M059J (cell line): ENCODE measurements around the gene ZMYND8. TPM values are rescaled to one million over a fixed set of nuclear protein-coding genes. Genes with fewer than 3 reads are reported as not detected.
"Not testable (repeated sequence)": the region's sequence is repeated elsewhere in the genome, so short reads cannot be mapped to it uniquely, and the experiment has no call there.

Experiments
- DNase-seq: peaks from one replicate; pipeline ENCODE4 v3.0.0-alpha.2; 2012; ENCODE audit warnings: low read depth
- total RNA-seq: library from RNA; depleted of rRNA; stranded (reverse); fragments of >200 nt; shearing (Covaris generic); gene quantifications from 2 replicates; pipeline ENCODE4 v1.2.3, GENCODE V29; 2014

The ZMYND8 gene
- total RNA-seq, 1 experiment from 2014 or later = 49.6 TPM

DNA sequence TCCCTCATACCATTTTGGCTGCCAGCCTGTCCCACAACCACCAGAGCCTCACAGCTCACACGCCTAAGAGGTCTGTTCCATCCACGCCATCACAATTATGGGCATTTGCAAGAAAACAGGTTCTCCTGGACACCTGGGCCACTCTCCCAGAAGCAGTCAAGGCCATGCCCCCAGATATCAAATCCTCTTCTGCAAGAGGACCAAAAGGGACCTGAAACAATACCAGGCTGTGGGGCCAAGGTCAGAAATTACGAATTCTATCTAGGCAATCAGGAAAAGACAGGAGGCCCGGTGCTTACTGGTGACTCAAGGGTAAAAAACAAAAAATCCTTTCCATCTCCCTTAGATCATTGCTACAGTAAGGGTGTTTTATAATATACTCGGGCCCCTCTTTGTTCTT, 69.8 kb downstream of the ZMYND8 start:
- DNase-seq = no peak

DNA sequence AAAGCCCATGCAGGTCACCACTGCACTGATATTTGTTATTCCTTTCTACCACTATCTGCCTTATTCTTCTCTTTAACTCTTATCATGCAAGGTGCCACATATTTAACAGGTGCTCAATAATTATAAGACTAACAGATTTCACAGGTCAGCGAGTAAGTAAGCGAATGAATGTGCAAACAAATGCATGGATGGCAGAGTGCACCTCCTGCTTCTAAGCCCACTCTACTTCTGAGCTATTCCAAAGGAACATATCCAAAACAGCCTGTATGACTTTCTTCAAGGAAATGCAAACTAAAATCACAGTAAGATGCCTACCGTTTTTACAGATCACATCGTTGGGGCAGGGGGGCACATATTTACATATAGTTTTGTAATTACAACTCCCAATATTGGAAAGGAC, 71.3 kb downstream of the ZMYND8 start:
- DNase-seq = no peak

GRCh38 chr20:47284373-47284772, 72.1 kb downstream of the ZMYND8 start:
- no peak for DNase-seq

DNA sequence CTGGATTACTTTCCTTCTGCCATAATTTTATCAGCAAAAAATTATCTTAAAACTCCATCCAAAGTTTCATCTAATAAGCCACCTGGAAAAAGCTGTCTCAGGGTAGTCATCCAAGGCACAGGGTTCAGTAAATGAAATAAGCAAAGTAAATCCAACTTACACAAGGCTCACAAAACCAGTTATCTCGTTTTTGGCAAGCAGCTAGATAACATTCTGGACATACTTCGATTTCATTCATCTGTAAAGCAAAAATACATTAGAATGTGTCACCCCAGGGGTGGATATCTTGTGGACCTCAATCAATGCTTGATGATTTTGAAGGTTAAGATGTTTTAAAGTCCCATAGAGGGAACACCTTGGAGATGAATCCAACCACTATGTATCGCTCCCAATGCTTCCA, 73.1 kb downstream of the ZMYND8 start:
- no peak for DNase-seq

- no peak for DNase-seq
Observed at GRCh38 chr20:47282864-47283263, 73.6 kb downstream of the ZMYND8 start.

DNA sequence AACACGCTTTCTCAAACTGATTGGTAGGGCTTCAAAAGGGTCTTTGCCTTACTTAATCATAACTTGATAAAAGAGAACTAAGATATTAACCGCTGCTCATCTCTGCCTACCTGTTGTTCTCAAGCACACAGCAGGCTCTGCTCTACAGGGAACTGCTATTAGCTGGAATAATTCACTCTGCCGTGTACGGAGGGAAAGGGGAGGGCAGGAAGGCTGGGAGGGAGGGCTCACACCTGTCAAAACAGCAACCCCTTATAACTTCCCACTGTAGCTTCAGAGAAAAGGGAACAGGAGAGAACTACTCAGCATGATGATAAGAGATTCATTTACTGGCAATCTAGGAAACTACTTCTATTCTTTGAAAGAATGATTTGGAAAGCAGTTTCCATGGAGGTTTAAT, 75.1 kb downstream of the ZMYND8 start:
- DNase-seq = no peak

DNA sequence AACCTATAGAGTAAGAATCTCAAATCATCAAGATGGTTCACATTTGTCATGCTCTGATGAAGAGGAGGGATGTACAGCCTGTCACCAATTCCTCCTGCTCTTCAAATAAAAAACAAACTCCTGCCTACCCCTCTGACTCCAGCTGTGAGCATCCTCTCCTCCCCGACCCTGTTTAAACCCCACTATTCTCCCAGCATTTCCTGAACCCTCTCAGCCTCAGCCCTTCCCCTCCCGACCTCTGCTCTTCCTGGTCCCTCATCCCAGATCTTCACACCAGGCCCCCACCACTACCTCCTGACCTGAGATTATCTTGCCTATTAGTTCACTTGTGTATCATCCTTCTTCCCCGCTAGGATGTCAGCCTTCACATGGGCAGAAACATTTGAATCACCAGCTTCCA, 75.8 kb downstream of the ZMYND8 start:
- DNase-seq = no peak

- DNase-seq = no peak
Observed at GRCh38 chr20:47280228-47280627, 76.3 kb downstream of the ZMYND8 start.

DNA sequence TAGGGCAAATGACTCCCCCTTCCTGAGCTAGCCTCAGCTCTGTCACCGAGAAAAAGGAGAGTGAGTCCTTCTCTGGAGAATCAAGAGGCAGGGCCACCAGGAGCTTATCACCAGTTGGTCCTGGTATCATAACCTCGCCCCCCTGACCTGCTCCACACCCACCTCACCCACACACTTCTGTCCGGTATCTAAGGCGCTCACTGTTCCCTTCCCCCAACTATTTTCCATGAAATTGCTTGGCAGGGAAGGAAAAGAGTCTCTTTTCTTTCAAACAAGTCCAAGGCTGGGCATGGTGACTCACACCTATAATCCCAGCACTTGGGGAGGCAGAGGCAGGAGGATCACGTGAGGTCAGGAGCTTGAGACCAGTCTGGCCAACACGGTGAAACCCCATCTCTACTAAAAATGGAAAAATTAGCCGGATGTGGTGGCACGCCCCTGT, 77.6 kb downstream of the ZMYND8 start:
- peak; percentile 95 for DNase-seq

- DNase-seq = not testable (repeated sequence)
Observed at GRCh38 chr20:47277535-47277872, 79.0 kb downstream of the ZMYND8 start.

DNA sequence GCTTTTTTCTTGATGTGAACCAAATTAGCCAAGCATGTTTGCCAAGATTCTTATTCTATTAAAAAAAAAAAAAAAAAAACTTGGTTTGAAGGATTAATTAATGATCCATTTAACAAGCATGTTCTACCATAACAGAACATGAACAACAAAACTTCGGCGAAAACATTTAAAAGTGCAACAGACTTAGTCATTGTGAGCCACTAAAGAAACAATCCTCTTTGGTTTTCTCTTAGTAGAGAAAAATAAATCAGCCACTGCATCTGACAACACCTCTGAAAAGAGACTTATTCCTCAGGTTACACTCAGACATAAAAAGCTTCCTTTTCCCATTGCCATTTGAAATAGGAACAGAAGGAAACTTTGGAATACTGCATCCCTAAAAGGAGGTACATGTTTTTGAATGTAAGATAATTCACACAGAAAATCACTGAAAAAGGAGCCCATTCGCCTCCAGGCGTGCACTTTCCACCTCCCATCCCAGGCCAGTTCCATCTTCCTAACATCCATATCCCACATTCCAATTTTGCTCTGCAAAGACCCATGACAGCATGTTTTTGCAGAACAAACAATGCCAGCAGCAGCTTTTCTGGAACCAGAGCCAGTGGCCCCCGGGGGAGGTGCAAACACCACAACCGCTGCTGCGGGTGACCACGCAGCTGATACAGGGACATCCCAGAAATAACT, 79.5 kb downstream of the ZMYND8 start:
- DNase-seq = peak; percentile 83

DNA sequence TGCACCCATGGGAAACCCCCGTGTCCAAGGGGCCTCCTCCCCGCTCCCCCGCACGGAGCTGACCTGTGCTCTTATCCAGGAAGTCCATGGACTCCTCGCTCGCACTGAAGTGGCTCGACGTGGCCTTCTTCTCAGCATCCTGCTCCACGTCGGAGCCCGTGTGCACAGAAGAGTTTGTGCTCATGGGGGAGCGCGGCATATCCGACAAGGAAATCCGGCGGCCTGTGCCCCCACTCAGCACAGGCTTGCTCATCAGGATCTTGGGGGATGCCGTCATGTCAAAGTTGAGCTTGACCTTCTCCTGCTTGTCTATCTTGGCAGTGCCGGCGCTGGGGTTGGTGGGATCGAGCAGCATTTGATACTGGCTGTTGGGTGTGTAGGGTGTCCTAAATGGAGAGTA, 80.2 kb downstream of the ZMYND8 start:
- no peak for DNase-seq

GRCh38 chr20:47275548-47275947, 81.0 kb downstream of the ZMYND8 start:
- no peak for DNase-seq

GRCh38 chr20:47274401-47275108, 81.9 kb downstream of the ZMYND8 start:
- DNase-seq = peak; percentile 98

DNA sequence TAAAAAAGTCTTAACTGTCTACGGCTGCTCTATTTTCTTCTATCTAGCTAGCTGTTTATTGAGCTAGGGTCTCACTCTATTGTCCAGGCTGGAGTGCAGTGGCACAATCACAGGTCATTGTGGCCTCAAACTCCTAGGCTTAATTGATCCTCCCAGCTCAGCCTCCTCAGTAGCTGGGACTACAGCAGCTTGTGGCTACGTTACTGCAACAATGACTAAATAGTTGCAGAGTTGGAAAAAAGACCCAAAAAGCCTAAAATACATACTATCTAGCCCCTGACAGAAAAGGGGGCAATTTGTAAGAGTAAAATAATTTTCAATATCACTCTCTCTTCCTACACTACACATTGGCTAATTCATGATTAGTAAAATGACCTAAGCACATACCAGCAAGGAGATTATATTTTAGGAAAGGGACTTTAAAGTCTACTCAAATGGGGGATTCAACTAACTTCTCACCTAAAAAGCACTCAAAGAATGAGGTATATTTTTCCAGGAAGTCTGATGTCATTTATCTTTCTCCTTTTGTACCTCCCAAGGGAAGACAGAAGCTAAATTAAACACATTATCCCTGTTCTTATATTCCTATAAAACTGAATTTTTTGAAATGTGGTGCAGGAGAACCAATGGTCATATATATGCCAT, 82.8 kb downstream of the ZMYND8 start:
- DNase-seq = peak; percentile 54

DNA sequence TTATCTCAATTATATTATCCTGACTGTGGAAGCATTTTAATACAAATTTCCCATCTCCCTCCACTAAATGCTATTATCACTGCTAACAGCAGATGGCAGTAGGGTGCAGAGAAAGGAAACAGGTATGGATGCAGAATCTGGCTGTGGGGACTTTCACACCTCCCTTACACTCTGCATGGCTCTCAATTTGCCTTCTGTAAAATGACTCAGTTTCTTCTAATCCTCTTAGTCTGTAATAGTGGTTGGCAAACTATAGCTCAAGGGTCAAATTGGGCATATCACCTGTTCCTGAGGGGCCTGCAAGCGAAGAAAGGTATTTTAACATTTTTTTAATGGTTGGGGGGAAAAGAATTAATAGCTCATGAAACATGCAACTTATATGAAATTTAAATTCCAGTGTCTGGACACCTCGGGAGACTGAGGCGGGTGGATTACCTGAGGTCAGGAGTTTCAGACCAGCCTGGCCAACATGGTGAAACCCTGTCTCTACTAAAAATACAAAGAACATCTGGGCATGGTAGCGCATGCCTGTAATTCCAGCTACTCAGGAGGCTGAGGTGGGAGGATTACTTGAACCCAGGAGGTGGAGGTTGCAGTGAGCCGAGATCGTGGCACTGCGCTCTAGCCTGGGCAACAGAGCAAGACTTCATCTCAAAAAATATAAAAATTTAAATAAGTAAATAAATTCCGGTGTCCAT, 83.5 kb downstream of the ZMYND8 start:
- DNase-seq = peak; percentile 81

DNA sequence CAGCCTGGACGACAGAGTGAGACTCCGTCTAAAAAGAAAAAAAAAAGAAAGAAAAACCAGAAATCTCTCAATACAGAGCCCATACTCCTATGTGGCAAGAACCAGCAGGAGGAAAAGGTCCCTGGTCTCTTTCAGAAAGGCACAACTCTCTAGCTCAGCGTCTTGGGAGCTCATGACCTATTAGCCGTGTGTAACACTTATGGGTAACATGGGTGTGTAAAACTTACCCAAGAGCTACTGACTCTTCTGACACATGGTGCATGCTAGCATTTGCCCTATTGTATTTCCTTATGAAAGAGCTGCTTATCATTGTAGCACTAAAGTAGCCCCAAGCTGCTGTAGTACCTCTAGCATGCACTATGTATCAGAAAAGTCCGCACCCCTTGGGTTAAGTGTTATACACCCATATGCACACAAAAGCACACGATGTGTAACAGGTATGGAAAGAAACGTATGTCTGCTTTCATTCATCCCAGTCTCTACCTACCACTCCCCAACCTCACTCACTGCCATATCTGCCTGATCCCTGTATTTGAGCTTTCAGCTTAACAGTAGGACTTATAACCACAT, 85.4 kb downstream of the ZMYND8 start:
- DNase-seq = no peak

DNA sequence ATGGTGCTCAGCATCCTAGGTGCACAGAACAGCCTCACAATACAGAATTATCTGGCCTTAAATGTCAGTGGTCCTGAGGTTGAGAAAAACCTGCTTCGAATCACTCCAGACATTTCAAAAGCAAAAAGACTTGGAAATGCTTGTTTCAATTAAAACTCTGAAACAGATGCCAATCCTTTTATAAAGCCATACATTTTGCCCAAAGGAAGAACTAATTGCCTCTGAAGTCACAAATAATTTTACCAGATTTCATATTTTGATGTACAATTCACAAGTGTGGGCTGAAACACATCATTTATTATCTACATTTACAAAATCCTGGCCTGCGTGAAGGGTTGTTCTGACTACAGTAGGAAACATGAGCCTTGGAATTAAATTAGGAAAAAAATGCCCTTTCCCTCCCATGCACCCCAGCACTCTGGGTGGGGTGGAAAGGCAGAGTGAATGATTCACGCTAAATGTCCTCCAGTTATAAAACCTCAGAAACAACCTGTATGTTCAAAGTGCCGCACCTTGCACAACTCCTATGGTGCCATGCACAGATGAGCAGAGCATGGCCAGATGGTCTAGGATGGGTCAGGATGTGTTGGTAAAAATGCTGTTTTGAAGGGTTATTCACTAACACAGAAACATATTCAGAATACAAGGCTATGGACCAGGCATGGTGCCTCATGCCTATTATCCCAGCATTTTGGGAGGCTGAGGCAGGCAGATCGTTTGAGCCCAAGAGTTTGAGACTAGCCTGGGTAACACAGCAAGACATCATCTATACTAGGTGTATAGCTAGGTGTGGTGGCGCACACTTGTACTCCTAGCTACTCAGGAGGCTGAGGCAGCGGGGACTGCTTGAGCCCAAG, 87.0 kb downstream of the ZMYND8 start:
- DNase-seq = no peak

GRCh38 chr20:47267621-47268020, 88.9 kb downstream of the ZMYND8 start:
- no peak for DNase-seq

- DNase-seq = no peak
Observed at GRCh38 chr20:47266847-47267515, 89.5 kb downstream of the ZMYND8 start.

DNA sequence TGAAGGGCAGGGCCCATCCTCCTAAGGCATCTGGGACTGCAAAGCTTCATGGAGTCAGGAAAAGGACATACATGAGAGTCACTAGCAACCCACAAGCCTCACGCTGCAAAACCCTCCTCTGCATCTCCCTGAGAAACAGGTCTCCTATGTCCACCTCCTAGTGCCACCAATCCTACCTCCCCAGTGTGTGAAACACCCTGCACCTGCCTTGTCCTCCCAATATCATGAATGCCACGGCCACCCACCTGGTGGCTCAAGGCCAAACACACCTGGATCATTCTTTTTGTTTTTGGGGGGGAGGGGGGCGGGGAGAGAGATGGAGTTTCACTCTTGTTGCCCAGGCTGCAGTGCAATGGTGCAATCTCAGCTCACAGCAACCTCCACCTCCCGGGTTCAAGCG, 90.5 kb downstream of the ZMYND8 start:
- no peak for DNase-seq
